Stimulated activated CD4-positive, alpha-beta T cell treated with anti-CD3 and anti-CD28 coated beads, Interleukin-15, amount 100 ng/mL, for 48 hours (primary cell): ENCODE data around the gene CREG1.
A peak's percentile ranks its signal among the peaks of the same experiment; 100 is the strongest.
"Not testable (repeated sequence)": the region's sequence is repeated elsewhere in the genome, so short reads cannot be mapped to it uniquely, and the experiment has no call there.

ENCODE experiments used
- DNase-seq, 2 donors: peaks; one replicate each; pipeline ENCODE4 v3.0.0-alpha.2; 2020; ENCODE audit warnings: low read depth in 2 of 2

CREG1 gene

DNA sequence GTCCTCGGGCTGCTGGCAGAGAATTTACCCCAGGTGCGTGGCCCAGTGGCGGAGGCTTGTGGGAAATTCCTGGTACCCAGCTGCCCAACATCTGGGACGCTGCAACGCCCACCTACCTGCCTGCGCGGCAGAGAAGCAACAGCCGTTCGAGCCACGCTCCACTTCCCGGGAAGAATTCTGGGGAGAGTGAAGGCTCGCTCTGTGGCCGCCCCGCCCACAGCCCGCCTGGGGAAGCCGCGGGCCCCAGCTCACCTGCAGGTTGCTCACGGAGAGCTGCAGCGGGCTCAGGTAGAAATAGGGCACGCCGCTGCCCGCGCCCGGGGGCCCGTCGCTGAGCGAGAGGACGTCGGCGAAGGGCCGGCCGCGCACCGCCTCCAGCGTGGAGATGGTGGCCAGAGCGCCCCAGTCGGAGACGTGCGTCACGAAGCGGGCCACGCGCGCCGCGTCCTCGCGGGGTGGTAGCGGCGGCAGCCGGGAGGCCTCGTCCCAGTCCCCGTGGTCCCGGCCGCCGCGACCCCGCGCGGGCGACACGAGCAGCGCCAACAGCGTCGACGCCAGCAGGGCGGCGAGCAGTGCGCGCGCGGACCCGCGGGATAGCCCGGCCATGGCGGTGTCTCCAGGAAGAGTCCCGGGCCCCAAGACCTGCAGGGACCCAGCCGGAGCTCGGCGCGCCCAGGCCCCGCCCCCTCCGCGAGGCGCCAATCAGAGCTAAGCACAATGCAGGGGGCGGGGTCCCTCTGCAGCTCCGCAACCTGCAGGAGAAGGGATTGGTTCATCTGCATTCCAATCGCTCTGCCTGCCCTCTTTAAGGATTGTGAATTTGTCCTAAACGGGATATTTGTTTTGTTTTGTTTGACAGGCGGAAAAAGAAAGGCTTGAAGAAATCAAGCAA is at the start of gene CREG1:
CREG1 (minus strand) TSS at position 627 of the 892 bp plus-strand sequence.
- DNase-seq: peak; percentile 75 to 87

DNA sequence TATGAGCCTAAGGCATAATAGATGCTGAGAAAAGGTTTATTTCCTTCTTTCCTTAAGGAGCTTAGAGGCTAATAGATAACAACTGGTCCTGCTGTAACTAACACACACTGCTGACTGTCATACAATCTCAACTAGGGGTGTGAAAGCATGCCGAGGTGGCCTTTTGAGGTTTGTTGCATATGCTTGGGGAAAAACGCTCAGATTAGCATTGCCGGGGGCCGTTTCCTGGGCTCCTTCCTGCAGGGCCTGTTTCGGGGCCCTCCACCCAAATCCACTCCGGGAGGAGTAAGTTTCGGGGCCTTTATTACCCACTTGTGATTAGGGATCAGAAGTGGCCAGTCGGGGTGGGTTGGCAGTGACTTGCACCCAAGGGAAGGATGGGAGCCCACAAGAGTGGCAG is 49.3 kb upstream of the CREG1 start:
- DNase-seq: no peak

- no peak for DNase-seq
Measured at GRCh38 chr1:167601442-167602383, 48.2 kb upstream of the CREG1 start.

DNA sequence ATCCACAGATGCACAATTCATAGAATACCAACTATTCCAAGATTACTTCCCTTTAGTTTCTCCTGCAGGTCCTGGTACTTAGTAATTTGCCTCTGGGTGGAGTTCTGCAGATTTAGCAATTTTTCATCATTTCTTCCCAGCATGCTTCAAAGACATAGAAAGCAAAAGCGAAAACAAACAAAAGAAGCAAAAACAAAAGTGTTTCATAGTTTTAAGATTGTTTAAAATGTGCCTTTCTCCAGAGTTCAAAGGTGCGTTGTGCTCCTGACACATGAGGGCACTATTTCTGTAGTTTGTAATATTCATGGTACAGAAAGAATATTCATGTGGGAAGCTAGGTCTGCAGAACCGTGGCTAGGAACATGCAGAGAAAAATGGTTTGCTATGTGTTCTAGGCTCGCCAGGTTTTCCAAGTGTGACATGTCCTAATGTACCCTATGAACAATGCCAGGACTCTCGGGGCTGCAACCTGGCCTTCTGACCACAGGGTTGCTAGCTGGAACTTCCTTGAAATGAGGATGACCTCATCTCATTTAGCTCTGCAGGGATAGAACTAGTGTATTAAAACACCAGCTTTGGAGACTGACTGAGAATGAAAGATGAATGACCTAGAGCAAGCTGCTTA is 46.5 kb upstream of the CREG1 start:
- peak in 1 of 2 donors; percentile 11 for DNase-seq

DNA sequence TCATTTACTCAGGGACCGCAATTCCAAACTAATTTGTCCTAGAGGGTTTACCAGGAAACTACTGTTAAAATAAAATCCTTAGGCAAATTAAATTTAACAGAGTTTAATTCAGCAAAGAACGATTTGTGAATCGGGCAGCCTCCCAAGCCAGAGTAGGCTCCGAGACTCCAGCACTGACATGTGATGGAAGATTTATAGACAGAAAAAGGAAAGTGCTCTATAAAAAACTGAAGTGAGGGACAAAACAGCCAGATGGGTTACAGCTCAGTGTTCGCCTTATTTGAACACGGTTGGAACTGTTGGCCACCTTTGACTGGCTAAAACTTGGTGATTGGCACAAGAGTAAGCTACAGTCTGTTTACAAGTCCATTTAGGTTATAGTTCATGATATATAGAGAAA is 41.3 kb upstream of the CREG1 start:
- DNase-seq: no peak

DNA sequence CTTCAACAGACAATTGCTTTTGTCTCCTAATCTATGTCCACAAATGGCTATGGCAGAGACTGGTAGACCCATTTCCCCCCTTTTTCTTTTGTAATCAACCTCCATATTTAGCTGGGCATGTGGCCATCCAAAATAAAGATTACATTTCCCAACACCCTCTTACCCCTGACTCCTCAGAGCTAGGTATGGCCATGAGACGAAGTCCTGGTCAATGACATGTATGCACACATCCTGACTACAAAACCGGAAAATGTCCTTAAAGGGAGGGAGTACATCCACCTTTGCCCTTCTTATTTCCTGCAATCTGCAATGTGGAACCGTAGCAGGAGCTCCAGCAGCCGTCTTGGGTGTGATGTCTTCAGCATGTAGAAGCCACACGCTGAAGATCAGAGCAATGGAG is 40.3 kb upstream of the CREG1 start:
- no peak for DNase-seq

GRCh38 chr1:167592475-167592874 is 38.9 kb upstream of the CREG1 start:
- no peak for DNase-seq

DNA sequence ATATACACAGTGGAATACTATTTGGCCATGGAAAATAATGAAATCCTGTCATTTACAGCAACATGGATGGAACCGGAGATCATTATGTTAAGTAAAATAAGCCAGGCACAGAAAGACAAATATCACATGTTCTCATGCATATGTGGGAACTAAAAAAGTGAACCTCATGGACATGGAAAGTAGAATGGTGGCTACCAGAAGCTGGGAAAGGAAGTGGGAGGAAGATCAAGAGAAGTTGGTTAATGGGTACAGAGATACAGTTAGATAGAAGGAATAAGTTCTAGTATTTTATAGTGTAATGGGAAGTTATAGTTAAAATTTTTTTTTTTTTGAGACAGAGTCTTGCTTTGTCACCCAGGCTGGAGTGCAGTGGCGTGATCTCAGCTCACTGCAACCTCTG is 34.8 kb upstream of the CREG1 start:
- no peak for DNase-seq

- DNase-seq: no peak
Measured at GRCh38 chr1:167587872-167588271, 34.3 kb upstream of the CREG1 start.

DNA sequence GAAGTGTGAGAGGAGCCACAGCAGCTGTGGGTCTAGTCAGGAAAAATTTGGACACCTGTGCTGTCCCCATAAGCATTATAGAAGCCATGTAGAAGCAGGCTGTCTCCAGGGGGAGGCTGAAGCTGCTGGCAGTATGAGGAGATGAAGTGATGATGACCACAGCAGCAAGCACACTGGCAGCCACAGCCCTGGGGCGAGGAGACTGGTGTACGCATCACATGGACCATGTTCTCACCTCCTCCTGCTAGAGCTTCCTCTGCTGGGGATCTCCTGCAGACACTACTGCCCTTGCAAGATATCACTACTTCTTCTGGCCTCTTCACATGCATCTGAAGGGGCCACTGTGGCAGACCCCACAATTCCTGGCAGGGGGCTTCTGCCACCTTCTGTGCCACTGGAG is 33.8 kb upstream of the CREG1 start:
- no peak for DNase-seq

DNA sequence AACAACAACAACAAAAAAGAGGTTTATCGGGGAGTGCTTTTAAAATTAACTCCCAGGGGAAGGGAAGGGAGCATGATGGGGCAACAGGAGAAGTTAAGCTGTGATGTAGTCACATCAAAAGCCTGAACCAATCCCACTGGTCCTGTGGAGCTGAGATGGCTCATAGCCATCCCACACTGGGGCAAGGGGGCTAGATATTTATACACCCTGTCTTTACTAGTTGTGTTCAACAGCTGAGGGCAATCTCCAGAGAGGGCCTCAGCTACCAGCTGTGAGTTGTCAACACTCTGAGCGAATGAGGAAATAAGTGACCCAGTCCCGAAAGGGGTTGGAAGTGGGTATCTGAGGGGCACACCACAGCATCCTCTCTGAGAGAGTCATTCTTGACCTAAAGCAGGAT is 31.0 kb upstream of the CREG1 start:
- no peak for DNase-seq

- DNase-seq: no peak
Measured at GRCh38 chr1:167582722-167583121, 29.2 kb upstream of the CREG1 start.

DNA sequence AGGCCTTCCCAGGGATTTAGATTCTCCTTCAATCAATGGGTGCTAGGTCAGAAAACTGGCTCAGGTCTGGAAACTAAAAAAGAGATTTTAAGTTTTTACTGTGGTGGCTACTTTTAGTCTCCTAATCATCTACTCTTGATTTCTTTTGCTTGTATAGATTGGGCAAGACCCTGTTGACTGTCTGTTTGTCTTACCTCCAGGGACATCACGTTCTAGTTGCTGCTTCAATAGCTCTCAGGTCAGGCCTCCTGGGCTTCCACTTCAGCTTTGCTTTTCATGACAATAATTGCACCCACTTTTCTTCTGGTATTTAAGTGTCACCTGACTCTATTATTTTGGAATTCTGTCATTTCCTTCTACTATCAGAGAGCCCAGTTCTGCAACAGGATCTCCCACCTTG is 28.5 kb upstream of the CREG1 start:
- DNase-seq: no peak

- DNase-seq: no peak
Measured at GRCh38 chr1:167579986-167580385, 26.4 kb upstream of the CREG1 start.

- no peak for DNase-seq
Measured at GRCh38 chr1:167578939-167579521, 25.5 kb upstream of the CREG1 start.

DNA sequence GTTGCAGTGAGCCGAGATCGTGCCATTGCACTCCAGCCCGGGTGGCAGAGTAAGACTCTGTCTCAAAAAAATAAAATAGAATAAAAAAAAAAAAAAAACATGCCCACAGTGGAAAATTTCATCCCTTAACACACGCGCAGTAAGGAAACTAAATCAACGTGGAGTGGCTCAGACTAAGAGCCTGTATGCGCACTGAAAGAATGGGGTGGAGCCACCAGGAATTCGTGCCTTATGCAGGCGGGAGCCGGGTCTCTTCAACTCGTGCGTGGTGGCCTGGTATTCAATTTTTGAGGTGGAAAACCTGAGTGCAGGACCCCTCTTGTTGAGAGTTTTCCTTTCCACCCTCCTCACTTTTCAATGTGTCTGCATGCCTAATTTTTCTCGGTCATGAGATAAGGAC is 22.1 kb upstream of the CREG1 start:
- DNase-seq: no peak

GRCh38 chr1:167573035-167573434 is 19.5 kb upstream of the CREG1 start:
- DNase-seq: no peak

DNA sequence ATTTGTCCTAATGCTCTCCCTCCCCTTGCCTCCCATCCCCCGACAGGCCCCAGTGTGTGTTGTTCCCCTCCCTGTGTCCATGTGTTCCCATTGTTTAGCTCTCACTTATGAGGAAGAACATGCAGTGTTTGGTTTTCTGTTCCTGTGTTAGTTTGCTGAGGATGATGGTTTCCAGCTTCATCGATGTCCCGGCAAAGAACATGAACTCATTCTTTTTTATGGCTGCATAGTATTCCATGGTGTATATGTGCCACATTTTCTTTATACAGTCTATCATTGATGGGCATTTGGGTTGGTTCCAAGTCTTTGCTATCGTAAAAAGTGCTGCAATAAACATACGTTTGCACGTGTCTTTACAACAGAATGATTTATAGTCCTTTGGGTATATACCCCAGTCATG is 17.1 kb upstream of the CREG1 start:
- not testable (repeated sequence) for DNase-seq

DNA sequence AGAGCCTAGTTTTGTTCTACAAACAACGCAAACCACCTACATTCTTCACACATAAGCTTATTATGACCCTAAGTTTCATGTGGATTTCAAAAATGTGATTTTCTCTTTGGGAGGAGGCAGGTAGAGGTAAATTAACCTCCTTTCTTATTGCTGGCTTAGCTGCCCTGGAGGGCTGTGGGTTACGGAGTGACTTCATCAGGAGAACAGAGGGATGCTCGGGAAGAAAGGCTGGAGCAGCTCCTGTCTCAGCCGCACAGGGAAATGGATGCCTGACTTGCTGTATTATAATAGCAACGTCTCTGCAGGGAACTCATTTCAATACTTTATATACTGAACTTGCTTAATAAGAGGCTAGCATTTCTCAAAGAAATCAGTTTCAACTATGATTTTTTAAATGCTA is 14.1 kb upstream of the CREG1 start:
- no peak for DNase-seq

GRCh38 chr1:167566766-167567165 is 13.2 kb upstream of the CREG1 start:
- no peak for DNase-seq

DNA sequence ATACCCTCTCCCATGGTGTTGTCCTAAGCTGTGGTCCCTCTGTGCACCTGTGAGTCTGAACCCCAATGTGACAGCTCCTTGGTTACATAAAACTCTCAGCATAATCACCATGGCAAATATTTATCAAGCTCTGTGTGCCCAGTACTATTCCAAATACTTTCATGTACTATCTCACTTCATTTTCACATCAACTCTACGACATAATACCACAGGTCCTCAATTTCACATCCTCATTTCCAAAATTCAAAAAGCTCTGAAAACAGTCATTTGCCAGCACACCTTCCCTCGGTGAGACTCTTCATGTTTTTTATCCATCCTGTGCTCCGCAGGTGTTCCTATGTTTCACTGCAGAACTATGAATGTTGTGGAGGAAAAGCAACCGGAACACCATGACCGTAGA is 12.4 kb upstream of the CREG1 start:
- DNase-seq: no peak
